BE2C (cell line): ENCODE measurements around the gene CCN6.
"Not testable (repeated sequence)": the region's sequence is repeated elsewhere in the genome, so short reads cannot be mapped to it uniquely, and the experiment has no call there.

Experiments
- DNase-seq: peaks from one replicate; pipeline ENCODE4 v3.0.0-alpha.2; 2020
- H3K27me3 ChIP-seq: fragments of 250-450 bp; sonication (Bioruptor Pico); 2 replicates; pipeline ENCODE4 v1.5.1; 2020; ENCODE audit warnings: mild to moderate bottlenecking
- H3K36me3 ChIP-seq: fragments of 250-450 bp; sonication (Bioruptor Pico); 2 replicates; pipeline ENCODE4 v1.5.1; 2020; ENCODE audit warnings: mild to moderate bottlenecking
- H3K4me1 ChIP-seq: fragments of 250-450 bp; sonication (Bioruptor Pico); 2 replicates; pipeline ENCODE4 v1.5.1; 2020
- H3K4me3 ChIP-seq: 2 replicates; pipeline ENCODE4 v1.5.1; 2011; ENCODE audit warnings: low read depth, low read length
- H3K9me3 ChIP-seq: fragments of 250-450 bp; sonication (Bioruptor Pico); 2 replicates; pipeline ENCODE4 v1.5.1; 2020
- TF ChIP-seq, protein P1 (sequence below): IDR thresholded peaks from 2 replicates; pipeline ENCODE4 v1.5.1; 2012; ENCODE audit warnings: mild to moderate bottlenecking, low read depth, low read length

CCN6 gene

DNA sequence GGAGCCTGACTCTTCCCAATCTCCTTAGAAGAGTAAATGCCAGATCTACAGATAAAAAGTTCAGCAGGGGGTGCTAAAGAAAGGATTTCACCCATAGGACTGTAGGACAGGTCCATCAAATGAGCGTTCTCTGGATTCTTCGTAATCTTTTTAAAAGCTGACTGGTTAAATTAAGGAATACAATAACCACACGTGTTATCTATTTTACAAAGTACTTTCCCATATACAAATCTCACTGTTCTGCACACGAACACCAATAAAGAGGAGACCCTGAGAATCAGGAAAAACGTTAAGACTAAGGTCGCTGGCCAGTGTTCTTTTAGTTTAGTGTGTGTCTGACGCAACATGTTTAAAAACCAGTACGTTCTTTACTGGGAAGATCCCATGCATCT, 32.8 kb downstream of the CCN6 start:
- Histone ChIP-seq H3K27me3 (no peaks in the 10 kb centered on the region), H3K36me3 (no peaks in the 10 kb centered on the region), H3K4me3 (peak overlapping the region; percentile 97), H3K4me1 (no peaks in the 10 kb centered on the region), H3K9me3 (no peaks in the 10 kb centered on the region)
- DNase-seq: no peak
- TF ChIP-seq, protein P1, sequence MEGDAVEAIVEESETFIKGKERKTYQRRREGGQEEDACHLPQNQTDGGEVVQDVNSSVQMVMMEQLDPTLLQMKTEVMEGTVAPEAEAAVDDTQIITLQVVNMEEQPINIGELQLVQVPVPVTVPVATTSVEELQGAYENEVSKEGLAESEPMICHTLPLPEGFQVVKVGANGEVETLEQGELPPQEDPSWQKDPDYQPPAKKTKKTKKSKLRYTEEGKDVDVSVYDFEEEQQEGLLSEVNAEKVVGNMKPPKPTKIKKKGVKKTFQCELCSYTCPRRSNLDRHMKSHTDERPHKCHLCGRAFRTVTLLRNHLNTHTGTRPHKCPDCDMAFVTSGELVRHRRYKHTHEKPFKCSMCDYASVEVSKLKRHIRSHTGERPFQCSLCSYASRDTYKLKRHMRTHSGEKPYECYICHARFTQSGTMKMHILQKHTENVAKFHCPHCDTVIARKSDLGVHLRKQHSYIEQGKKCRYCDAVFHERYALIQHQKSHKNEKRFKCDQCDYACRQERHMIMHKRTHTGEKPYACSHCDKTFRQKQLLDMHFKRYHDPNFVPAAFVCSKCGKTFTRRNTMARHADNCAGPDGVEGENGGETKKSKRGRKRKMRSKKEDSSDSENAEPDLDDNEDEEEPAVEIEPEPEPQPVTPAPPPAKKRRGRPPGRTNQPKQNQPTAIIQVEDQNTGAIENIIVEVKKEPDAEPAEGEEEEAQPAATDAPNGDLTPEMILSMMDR: no peak

DNA sequence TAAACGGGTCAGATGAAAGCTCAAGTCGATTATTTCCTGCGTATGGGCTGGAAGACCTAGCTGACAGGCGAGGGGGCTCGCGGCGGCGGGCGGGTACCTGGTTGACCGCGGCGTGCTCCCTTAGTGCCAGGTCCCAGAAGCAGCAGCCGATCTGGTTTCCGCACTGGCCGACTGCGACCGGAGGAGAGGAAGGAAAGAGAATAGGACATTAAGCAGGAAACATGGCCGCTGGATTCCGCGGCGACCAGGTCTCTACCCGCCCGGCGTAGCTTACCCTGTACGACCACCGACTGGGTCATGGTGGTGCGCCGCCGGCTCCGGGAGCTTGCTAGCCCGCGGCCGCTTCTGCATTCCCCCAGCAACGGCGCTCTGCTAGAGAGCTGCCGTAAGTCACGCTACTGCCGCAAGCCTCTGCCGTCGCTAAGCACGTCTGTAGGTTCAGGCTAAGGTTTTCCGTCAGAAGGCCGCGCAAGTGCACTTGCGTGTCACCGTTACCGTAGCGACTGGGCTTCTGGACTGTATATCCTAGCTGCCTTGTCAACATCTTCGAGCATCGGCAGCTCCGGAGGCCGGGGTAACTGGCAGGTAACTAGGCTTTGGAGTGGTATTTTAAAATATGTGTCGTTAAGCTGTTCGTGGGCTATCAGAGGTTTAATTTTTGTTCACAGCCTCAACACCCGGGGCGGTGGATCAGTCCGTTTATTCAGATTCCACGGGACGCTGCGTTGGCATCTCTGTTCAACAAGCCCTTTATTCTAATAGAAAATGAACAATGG, 33.4 kb downstream of the CCN6 start, which contains the start of the genes FAM229B and TUBE1:
FAM229B (plus strand) TSS at position 456 of the 776 bp plus-strand sequence. CDS start 11,693 bp downstream, outside the sequence.
TUBE1 (minus strand) TSS at position 347 of the 776 bp plus-strand sequence; CDS start at position 299, 48 bp downstream.
- Histone ChIP-seq H3K27me3 (no peaks in the 10 kb centered on the region), H3K4me1 (no peaks in the 10 kb centered on the region), H3K36me3 (no peaks in the 10 kb centered on the region), H3K4me3 (peak within 1 kb of the TSS; percentile 97), H3K9me3 (no peaks in the 10 kb centered on the region)
- DNase-seq: peak; percentile 95
- TF ChIP-seq, protein P1: no peak

DNA sequence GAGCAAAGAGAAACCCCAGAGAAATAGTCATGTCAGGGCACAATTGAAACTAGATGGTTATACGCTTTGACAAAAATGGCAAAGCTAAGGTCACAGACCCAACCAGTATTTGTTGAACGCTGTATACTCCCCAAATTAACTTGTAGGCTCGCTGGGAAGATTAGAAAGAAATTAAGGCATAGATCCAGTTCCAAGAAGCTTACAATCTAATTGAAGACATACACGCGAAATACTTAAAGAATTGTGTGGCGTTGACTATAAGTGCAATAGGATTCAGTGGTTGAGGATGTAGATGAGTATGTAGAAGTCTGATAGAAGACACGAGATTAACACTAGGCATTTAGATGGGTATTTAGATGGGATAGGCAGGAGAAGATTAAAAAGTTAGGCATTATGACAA, 34.0 kb downstream of the CCN6 start:
- TF ChIP-seq, protein P1: no peak
- no peaks in the 10 kb centered on the region for H3K36me3 ChIP-seq
- H3K27me3 ChIP-seq: no peaks in the 10 kb centered on the region
- peak overlapping the region; percentile 97 for H3K4me3 ChIP-seq
- DNase-seq: no peak
- H3K9me3 ChIP-seq: no peaks in the 10 kb centered on the region
- H3K4me1 ChIP-seq: no peaks in the 10 kb centered on the region

DNA sequence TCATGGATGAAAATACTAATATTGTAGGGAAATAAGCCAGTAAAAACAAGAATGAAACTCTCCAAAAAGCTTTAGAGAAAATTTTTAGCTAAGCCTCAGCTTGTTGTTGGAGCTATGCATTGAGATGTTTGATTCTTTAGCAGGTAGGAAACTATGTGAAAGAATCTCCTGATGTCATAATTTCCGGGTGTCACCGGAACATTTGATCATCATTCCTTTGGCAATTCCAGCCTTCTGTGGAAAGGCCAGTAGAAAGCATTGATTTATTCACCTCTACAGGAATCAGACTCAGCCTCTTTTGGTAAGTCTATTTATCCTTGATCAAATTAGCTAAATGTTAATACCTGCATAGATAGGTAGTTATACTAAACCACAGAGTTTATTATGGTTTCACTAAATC, 43.0 kb downstream of the CCN6 start:
- Histone ChIP-seq H3K36me3 (no peaks in the 10 kb centered on the region), H3K4me1 (no peaks in the 10 kb centered on the region), H3K4me3 (no peak overlapping the region), H3K9me3 (no peaks in the 10 kb centered on the region), H3K27me3 (no peaks in the 10 kb centered on the region)
- no peak for DNase-seq
- TF ChIP-seq, protein P1: no peak

DNA sequence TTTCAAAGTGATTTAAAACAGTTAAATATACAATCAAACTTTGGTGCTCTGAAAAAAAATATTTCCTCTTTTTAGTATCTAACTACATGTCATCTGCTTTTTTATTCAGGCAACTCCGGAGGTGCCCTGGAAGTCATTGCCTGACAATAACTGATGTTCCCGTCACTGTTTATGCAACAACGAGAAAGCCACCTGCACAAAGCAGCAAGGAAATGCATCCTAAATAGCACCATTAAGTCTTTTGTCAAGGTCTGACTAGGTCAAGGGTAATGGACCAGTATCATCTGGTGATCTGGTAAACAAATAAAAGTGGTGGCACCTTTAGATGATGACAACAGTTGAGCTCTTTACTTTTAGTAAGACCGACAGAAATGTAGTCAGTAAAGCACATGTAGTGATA, 46.7 kb downstream of the CCN6 start:
- Histone ChIP-seq H3K9me3 (no peaks in the 10 kb centered on the region), H3K36me3 (no peaks in the 10 kb centered on the region), H3K27me3 (no peaks in the 10 kb centered on the region), H3K4me1 (no peaks in the 10 kb centered on the region), H3K4me3 (no peak overlapping the region)
- TF ChIP-seq, protein P1: no peak
- DNase-seq: no peak

DNA sequence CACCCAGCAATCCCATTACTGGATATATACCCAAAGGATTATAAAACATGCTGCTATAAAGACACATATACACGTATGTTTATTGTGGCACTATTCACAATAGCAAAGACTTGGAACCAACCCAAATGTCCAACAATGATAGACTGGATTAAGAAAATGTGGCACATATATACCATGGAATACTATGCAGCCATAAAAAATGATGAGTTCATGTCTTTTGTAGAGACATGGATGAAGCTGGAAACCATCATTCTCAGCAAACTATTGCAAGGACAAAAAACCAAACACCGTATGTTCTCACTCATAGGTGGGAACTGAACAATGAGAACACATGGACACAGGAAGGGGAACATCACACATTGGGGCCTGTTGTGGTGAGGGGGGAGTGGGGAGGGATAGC, 52.1 kb downstream of the CCN6 start:
- H3K4me3 ChIP-seq, H3K4me1 ChIP-seq, H3K36me3 ChIP-seq, DNase-seq, H3K27me3 ChIP-seq, H3K9me3 ChIP-seq: not testable (repeated sequence)
